Lung (tissue), 12 donors: ENCODE results near the gene FAM110D. TPM values are rescaled to one million over a fixed set of nuclear protein-coding genes. Genes with fewer than 3 reads are reported as not detected.

Experiments used
- ATAC-seq: fragments of 200-7000 bp; cut with Tn5 transposase; one replicate; pipeline ENCODE4 v1.9.1; 2020; ENCODE audit warnings: moderate number of reproducible peaks; ENCODE audit not compliant: insufficient read depth, low FRiP score
- DNase-seq, 3 donors: peaks; one replicate each; pipeline ENCODE4 v3.0.0-alpha.2; 2013 to 2017
- H3K27ac ChIP-seq, 2 donors: one replicate each; pipeline ENCODE4 v1.5.1; 2013; ENCODE audit warnings: mild to moderate bottlenecking in 2 of 2, moderate library complexity in 2 of 2, control low read depth in 1 of 2, inconsistent platforms in 1 of 2, low read depth in 1 of 2, low read length in 1 of 2
- H3K27me3 ChIP-seq, 3 donors: one replicate each; pipeline ENCODE4 v1.5.1; 2013; ENCODE audit warnings: low read length in 2 of 3; ENCODE audit not compliant: control insufficient read depth in 3 of 3, insufficient read depth in 3 of 3
- H3K36me3 ChIP-seq, 4 donors: one replicate each; pipeline ENCODE4 v1.5.1; 2013; ENCODE audit warnings: low read length in 4 of 4, mild to moderate bottlenecking in 1 of 4, moderate library complexity in 1 of 4; ENCODE audit not compliant: control insufficient read depth in 4 of 4, insufficient read depth in 4 of 4
- H3K4me1 ChIP-seq, 5 donors: one replicate each; pipeline ENCODE4 v1.5.1; 2013; ENCODE audit warnings: low read length in 5 of 5, mild to moderate bottlenecking in 2 of 5, moderate library complexity in 1 of 5; ENCODE audit not compliant: control insufficient read depth in 5 of 5, insufficient read depth in 5 of 5
- H3K4me3 ChIP-seq: one replicate; pipeline ENCODE4 v1.5.1; 2013; ENCODE audit warnings: mild to moderate bottlenecking, control low read depth, moderate library complexity
- H3K9ac ChIP-seq, 2 donors: one replicate each; pipeline ENCODE4 v1.5.1; 2013; ENCODE audit warnings: low read length in 2 of 2, control low read depth in 1 of 2; ENCODE audit not compliant: insufficient read depth in 1 of 2
- H3K9me3 ChIP-seq, 4 donors: one replicate each; pipeline ENCODE4 v1.5.1; 2013; ENCODE audit warnings: low read length in 3 of 4, mild to moderate bottlenecking in 1 of 4, moderate library complexity in 1 of 4; ENCODE audit not compliant: control insufficient read depth in 4 of 4, insufficient read depth in 3 of 4
- WGBS, 2 donors: extraction: QIAGEN DNeasy Blood & Tissue Kit; methylation state at CpG; one replicate each; pipeline ENCODE4 v1.1.7; 2013; 5-methylcytosine and 5-hydroxymethylcytosine counted together
- polyA plus RNA-seq, 2 donors: library from polyadenylated mRNA; stranded (reverse); fragments of 200-250 nt; gene quantifications; one replicate each; pipeline ENCODE4 v1.2.1, GENCODE V29; 2013
- total RNA-seq, 2 donors: library from RNA; depleted of rRNA in 1 of 2; stranded (reverse); fragments of >200 nt in 1 of 2; gene quantifications; one replicate each; pipeline ENCODE4 v1.2.1, GENCODE V29; 2014 to 2021
- TF ChIP-seq, protein P1 (sequence below): IDR thresholded peaks from 2 replicates; pipeline ENCODE4 v1.5.1; 2012; ENCODE audit warnings: mild to moderate bottlenecking; ENCODE audit errors: control extremely low read depth, extremely low read depth
- donor health status: control.
- donor health status: control.
- donor health status: Bipolar disorder and iron deficiency.
- donor health status: healthy.
- donor health status: DM: yes; HTN: yes; CAD: no.

FAM110D gene
- total and polyA plus RNA-seq, 4 donors: 1.1 to 3.4 (median 3.1) TPM

DNA sequence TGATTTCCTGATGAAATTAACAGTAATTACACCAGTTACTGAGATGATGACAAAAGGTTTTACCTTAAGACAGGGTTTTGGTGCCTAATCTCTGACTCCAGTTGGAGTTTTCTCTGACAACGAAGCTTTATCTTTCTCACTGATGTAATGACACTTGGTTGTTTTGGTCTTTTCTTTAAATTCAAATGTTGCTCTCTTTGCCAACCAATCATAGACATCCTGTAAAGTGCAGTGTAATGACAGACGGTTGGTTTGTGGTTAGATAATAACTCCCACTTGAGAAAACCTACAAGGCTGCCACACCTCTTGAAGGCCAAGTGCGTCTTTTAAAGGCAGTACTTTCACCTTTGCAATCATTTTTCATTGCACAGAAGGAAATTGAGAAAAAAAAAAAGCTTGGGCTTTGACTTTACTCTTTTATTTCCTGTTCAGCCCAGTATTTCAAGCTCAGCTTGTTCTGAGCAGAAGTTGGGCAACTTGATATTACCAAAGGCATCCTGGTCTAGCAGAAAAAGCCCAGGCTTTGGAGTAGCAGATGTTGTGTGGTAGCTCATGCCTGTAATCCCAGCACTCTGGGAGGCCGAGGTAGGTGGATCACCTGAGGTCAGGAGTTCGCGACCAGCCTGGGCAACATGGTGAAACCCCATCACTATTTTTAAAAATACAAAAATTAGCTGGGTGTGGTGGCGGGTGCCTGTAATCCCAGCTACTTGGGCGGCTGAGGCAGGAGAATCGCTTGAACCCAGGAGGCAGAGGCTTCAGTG lies 32.4 kb upstream of the FAM110D start:
- TF ChIP-seq, protein P1, sequence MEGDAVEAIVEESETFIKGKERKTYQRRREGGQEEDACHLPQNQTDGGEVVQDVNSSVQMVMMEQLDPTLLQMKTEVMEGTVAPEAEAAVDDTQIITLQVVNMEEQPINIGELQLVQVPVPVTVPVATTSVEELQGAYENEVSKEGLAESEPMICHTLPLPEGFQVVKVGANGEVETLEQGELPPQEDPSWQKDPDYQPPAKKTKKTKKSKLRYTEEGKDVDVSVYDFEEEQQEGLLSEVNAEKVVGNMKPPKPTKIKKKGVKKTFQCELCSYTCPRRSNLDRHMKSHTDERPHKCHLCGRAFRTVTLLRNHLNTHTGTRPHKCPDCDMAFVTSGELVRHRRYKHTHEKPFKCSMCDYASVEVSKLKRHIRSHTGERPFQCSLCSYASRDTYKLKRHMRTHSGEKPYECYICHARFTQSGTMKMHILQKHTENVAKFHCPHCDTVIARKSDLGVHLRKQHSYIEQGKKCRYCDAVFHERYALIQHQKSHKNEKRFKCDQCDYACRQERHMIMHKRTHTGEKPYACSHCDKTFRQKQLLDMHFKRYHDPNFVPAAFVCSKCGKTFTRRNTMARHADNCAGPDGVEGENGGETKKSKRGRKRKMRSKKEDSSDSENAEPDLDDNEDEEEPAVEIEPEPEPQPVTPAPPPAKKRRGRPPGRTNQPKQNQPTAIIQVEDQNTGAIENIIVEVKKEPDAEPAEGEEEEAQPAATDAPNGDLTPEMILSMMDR: no peak
- 31 to 45% methylated on average over 9 of the region's 9 CpGs for WGBS, 2 donors
- Histone ChIP-seq H3K4me3 (no peak overlapping the region), H3K27ac (peak overlapping the region in 1 of 2 donors; percentile 67), H3K36me3 (peaks cover 2 to 13% (median 3%) of the 10 kb centered on the region in 4 donors), H3K9ac (no peak overlapping the region), H3K9me3 (no peaks in the 10 kb centered on the region), H3K27me3 (no peaks in the 10 kb centered on the region), H3K4me1 (peaks cover 0 to 12% (median 3%) of the 10 kb centered on the region in 5 donors)
- peak; percentile 35 to 73 (median 56) for DNase-seq
- peak; percentile 50 for ATAC-seq

DNA sequence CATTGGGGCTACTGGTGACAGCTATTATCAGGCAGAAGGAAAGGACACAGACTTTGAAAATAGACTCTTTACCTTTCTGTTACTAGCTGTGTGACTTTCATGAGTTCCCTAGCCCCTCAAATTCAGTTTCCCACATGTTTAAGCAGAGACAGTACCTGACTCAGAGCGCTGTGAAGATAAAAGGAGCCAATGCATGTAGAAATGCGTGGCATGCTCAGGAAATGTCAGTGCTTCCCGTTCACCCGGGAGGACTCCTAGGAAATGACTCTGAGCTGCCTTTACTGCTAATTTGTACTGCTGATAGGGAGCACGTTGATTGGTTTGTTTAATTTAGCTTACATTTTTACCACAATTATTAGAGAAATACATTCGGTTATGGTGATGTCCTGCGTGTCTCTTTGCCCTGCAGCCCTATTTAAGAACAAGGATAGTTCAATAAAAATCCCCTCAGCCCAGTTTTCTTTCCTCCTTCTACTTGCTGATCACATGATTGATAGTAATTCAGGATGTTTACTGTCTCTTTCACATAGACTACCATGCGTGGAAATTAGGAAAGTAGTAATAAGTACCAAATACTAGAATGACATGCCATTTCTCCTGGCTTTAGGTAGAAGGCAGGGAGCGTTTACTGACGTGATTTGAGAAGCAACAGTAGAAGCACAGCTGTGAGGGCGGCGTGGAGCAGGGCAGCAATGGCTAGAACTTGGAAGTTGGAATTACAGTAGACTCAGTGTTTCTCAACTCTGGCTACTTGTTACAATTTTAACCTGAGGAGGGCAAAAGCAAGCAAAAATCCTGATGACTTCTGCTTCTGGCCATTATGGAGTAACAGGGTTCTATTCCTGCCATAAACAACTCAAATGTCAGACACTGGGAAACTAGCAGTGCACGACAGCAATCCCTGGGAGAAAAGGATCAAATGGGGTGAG lies 31.4 kb upstream of the FAM110D start:
- H3K9me3 ChIP-seq: no peaks in the 10 kb centered on the region
- H3K36me3 ChIP-seq: peaks cover 0 to 7% (median 0%) of the 10 kb centered on the region in 4 donors
- H3K4me1 ChIP-seq: peaks cover 0 to 12% (median 3%) of the 10 kb centered on the region in 5 donors
- H3K27ac ChIP-seq: peak overlapping the region in 1 of 2 donors; percentile 60
- no peak overlapping the region for H3K9ac ChIP-seq
- no peaks in the 10 kb centered on the region for H3K27me3 ChIP-seq
- H3K4me3 ChIP-seq: no peak overlapping the region
- WGBS, 2 donors: 20 to 30% methylated on average over 13 of the region's 13 CpGs
- no peak for ATAC-seq
- TF ChIP-seq, protein P1: no peak
- DNase-seq: no peak

GRCh38 chr1:26129778-26130177 lies 29.1 kb upstream of the FAM110D start:
- Histone ChIP-seq H3K36me3 (no peaks in the 10 kb centered on the region), H3K4me3 (no peak overlapping the region), H3K4me1 (peaks cover 0 to 6% (median 6%) of the 10 kb centered on the region in 5 donors), H3K9ac (no peak overlapping the region), H3K27me3 (no peaks in the 10 kb centered on the region), H3K27ac (no peak overlapping the region), H3K9me3 (no peaks in the 10 kb centered on the region)
- no peak for DNase-seq
- TF ChIP-seq, protein P1: no peak
- WGBS, 2 donors: 96 to 97% methylated on average over 4 of the region's 4 CpGs
- no peak for ATAC-seq
